Activated T-cell treated with anti-CD3 and anti-CD28 coated beads, Interleukin-2, amount 50 U/mL, for 1 hour (primary cell): ENCODE results near the gene KIF19.

Experiments used
- DNase-seq: peaks from one replicate; pipeline ENCODE4 v3.0.0-alpha.2; 2020

The KIF19 gene

DNA sequence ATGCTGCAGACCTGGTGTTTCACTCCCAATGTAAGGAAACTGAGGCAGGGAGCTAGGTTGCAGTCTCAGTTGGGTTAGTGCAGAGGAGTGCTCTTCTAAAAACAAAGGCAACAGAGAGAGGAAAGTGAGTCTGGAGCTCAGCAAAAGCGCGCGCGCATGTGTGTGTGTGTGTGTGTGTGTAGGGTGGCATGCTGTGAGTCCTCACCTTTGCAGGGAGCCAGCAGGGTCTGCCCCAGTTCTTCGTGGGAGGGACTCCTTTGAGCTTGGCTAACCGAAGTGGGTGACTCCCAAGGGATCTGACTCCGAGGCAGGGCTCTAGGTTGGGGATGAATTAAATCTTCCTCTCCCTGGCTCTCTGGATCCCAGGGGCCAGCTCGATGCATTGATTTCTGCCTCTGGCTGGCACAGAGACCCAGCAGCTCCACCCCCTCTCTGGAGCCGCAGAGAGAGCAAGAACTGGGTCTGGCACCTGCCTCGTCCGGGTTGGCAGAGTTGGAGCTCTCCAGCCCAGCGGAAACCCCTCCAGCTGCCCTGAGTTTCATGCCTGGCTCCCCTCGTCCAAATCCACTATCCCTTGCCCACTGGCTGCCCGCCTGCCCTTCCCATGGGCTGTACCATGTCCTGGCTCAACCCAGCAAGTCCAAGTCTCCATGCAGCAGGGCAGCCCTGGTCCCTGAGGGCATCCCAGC is 36.9 kb downstream of the KIF19 start:
- no peak for DNase-seq

DNA sequence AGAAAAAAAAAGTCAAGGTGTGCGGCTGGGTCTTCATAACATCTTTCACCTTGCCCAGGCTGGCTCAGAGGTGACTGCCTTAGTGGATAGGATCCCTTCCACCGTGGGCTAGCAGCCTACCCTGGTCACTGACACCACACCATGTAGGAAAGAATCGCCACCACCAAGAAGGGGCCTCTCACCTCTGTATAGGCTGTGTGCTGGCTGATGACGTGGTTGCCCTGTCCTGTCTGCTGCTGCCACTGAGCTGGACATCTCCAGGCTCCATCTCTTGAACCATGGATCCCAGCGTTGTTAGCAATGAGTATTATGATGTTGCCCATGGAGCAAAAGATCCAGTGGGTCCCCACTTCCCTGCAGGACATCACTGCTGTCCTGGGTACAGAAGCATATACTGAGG is 41.2 kb downstream of the KIF19 start, which contains the start of gene GPR142:
TSS of gene GPR142 (plus strand) at position 301 of the 400 bp plus-strand sequence. CDS start 2,035 bp downstream, outside the sequence.
- no peak for DNase-seq

DNA sequence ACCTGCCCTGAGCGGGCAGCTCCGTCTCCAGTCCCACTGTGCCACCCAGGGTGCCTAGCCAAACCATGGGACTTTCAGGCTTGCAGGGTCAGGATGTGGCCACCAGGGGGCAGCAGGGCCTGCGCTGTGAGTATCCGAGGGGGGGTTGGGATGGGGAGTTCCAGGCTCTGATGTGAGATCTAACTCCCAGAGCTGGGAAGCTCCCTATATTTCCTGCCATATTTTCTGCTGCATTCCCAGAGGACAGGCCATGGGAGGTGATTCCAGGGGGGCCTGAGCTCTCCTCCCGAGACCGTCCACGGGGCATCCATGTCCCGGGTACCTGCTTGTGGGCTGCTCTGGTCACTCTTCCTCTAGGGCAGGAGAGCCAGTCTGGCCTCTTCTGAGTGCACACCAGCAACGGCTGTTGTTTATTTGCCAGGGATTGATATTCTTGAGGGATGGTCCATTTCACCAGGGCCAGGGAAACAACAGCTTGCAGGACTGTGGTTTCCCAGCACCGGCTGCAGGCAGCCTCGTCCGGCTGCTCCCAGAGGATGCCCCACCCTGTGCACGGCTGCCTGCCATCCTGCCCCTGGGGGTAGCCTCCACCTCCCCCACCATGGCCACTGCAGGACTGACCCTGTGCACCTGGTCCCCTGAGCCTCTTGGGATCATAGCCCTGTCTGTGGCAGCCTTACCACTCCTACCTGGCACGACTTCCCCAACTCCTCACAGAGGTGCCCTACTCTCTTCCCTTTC is 42.5 kb downstream of the KIF19 start:
- DNase-seq = peak; percentile 78

DNA sequence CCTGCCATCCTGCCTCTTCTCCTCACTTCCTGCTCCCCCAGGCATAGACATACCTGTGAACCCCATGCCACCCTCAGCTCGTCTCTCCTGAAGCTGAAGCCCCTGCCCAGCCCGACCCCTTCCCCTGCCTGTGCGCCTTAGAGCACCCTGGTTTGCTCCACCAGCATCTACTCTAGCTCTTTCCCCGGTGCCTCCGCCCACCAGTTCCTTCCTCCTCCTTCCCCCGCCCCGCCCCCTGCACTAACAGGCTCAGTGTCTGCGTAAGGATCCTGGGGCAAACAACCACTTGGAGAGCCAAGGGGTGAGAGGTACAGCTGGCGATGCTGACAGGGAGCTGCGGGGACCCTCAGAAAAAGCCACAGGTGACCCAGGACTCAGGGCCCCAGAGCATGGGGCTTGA is 43.2 kb downstream of the KIF19 start:
- DNase-seq = peak; percentile 64

DNA sequence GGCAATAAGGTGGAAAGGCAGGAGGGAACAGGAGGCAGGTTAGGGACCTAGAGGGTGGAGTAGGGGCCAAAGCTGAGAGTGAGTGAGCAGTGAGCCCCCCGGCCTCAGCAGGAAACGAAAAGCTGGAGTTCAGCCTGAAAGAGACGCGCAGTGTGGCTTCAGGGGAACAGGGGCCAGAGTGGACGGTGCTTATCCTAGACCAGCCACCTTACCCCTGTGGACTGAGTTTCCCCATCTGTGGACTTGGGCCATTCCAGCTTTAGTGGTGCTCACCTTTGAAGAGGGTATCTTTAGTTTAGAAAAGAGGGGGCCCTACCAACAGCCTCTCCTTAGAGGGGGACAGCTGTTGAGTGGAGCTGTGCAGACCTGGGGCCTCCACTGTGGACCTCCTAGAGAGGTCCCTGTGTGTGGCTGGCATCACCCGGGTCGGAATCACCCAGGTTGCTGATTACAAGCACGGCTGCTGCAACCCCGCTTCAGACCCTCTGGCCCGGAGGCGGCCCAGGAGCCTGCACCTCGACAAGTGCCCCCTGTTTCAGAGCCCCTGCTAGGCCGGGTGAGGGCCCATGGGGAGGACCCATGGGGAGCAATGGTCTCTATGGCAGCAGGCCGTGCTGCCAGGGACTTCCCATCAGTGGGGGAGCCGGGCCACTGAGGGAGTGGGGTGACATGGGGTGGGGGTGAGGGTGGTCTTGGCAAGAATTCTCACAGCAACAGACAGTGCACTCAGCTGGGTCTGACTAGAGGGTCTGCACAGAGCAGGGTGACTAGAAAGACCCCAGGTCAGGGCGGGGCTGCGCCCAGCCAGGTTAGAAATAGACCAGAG is 43.9 kb downstream of the KIF19 start:
- no peak for DNase-seq

DNA sequence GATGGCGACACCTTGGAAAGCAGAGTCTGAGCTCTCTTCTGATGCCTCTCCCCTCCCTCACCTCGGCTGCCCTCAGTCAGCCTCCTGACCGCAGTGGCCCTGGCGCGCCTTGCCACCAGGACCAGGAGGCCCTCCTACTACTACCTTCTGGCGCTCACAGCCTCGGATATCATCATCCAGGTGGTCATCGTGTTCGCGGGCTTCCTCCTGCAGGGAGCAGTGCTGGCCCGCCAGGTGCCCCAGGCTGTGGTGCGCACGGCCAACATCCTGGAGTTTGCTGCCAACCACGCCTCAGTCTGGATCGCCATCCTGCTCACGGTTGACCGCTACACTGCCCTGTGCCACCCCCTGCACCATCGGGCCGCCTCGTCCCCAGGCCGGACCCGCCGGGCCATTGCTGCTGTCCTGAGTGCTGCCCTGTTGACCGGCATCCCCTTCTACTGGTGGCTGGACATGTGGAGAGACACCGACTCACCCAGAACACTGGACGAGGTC is 45.7 kb downstream of the KIF19 start:
- no peak for DNase-seq

DNA sequence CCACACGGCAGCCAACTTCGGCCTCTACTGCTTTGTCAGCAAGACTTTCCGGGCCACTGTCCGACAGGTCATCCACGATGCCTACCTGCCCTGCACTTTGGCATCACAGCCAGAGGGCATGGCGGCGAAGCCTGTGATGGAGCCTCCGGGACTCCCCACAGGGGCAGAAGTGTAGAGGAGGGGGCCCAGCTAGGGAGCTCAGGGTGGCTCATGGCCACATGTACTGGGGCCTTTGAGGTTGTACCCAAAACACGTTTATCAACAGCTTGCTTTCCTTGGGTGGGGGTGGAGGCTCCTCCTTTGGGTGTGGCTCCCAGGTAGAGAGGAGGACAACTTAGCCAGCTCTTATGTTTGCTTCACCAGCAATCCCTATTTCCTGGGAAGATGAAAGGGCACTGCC is 46.4 kb downstream of the KIF19 start:
- DNase-seq = no peak

DNA sequence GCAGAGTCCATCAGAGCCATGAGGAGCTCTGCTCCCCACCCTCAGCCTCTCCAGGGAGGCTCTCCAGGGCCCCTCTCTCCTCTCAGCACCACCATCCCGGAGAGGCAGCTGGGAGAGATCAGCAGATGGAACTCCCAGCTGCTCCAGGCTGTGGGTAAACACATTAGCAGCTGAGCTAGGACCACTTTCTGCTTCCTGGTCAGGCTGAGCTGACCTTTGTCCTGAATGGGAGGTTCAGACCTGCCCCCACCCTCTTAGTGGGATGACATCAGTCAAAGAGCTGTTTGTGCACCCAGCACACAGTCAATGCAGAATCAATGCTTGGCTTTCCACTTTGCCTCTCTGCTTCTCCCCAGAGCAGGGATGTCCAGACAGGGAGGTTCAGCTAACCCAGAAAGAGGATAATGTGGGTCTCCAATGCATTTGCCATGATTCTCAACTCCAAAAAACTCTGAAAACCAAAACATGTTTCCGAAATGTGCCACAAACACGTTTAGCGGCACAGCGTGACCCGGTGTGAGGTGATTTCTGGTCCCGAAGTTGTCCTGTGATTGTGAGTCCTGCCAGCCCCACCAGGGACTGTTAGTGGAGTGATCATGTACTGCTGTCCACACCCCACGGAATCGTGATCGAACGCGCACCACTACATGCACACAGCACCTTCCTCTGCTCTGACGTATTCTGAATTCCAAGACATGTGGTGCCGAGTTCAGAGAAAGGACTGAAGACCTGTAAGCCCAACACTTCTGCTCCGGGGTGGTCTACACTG is 48.0 kb downstream of the KIF19 start:
- no peak for DNase-seq

DNA sequence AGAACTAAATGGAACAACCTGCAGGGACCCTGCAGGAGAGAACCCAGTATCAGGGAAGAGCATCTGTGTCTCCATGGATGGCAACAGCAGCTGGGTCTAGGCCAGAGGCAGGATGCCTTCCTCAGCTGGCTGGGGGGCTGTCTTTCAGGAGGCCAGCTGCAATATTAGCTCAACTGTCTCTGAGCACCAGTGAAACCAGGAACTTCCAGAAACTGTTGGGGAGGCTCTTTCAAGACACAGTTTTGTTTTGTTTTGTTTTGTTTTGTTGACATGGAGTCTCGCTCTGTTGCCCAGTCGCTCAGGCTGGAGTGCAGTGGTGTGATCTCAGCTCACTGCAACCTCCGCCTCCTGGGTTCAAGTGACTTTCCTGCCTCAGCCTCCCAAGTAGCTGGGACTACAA is 48.8 kb downstream of the KIF19 start:
- DNase-seq = no peak

DNA sequence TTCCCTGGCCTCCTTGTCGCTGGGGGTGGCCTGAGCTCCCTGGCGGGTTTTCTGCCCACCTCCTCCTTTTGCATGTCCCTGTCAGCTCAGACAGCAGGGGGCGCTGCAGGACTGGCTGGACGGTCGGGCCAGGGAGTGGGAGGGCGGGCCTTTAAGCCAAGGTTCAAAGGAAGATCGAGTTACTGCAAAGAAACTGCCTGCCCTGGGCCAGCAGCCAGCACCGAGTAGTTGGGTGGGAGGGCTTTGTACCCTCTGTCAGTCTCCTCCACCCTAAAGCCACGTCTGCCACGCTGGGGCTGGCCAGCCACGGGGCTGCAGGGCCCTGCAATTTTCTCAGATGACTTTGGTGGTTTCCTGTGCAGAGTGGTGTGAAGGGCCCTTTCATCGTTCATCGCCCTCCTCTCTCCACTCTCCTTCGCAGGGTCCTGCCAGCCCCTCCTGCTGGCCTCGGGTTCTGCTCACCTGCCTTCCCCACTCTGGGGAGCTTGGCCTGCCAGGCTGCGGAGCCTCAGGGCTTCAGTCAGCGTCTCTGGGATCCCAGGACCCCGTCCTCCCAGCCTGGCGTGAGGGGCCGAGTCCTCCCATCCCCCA is 53.6 kb downstream of the KIF19 start:
- DNase-seq = peak; percentile 91

DNA sequence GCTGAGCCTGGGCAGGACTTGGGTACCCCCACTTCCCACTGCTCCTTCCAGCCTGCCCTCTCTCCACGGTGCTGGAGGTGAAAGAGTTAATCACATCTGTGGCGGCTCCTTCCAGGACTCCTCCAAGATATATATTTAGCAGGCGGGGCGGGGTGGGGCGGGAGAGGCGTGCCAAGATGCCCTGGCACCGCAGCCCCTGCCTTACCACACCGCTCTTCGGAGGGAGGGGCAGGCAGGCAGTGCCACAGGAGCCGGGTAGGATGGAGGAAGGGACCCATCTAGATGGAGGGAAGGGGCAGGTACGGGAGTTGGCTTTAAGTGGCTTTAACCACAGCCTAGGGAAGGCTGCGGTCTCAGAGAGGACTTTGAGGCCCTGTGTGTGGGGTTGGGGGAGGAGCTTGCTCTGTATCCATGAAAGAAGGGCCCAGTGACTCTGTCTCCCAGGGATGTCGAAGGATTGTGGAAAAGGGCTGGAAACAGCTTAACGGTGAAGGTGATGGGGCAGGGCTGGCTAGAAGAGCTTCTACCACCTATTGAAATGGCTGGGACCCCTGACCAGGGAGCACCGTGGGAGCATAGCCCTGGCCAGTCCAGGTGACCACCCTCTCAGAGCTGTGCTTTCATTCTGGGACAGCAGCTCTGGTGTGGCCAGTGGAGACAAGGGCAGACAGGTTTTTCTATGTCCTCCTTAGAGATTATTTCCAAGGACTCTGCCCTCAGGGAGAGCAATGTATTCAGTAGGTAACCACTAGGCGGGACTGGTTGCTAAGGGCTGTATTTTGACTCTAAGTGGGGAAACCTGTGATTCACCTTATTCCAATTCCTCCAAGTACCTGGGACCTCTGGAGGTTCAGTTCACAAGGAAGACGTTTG is 54.3 kb downstream of the KIF19 start:
- no peak for DNase-seq

DNA sequence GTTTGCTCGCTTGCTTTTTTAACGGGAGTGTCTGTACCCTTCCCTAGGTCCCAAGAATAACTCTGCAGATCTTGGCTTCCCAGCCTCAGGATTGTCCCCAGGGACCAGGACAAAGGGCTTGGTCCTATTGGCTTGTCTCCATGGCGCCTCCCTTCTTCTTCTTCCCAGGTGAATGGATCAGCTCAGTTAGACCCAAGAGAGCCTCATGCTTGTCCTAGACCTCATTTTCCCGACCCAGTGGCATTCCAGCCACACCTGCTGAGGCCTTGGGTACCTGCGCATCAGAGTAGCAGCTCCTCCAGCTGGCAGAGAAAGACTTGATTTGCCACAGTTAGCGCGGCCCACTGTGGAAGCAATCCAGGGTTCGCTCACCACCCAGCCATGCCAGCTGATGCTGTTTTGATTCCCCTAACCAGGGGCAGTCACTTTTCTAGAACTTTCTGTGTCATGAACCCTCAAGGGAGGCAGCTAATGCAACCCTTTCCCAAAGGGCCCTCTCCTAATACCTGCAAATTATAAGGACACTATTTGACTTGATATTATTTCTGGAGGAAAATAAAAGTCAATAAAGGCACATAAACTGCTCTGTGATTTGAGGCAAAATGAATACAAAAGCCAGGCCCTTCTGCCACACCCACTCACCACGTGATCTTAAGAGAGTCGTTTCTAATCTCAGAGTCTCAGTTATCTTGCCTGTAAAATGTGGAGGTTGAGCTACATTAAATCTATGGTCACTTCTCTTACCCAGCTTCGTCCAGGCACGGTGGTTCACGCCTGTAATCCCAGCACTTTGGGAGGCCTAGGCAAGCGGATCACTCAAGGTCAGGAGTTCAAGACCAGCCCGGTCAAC is 55.2 kb downstream of the KIF19 start:
- no peak for DNase-seq

DNA sequence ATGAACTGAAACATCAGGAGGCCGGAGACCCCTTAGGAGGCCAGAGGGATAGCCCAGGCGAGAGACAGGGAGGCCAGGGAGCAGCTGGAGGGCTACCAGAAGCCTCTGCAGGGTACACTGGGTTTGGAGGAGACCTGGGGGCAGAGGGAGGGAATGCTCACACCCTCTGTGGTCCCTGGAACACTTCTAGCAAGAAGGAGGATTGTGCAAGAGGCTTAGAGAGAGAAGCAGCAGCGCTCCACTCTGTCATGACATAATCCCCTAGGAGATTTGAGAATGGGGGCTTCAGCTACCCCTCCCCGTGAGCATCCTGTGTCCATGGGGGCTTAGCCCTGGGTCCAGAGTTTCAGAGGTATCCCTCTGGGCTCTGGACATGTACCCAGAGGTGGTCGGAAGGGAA is 57.1 kb downstream of the KIF19 start:
- no peak for DNase-seq

DNA sequence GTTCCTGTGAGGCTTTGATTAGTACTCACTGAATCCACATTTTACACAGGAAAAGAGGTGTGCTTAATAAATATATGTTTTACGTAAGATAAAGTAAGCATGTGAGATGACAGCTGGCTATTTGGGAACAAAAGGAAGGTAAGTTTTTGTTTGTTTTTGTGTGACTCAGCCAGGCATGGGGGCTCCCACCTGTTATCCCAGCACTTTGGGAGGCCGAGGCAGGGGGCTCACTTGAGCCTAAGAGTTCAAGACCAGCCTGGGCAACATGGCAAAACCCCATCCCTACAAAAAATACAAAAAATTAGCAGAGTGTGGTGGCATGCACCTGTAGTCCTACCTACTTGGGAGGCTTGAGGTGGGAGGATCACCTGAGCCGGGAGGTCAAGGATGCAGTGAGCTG is 59.2 kb downstream of the KIF19 start:
- no peak for DNase-seq

DNA sequence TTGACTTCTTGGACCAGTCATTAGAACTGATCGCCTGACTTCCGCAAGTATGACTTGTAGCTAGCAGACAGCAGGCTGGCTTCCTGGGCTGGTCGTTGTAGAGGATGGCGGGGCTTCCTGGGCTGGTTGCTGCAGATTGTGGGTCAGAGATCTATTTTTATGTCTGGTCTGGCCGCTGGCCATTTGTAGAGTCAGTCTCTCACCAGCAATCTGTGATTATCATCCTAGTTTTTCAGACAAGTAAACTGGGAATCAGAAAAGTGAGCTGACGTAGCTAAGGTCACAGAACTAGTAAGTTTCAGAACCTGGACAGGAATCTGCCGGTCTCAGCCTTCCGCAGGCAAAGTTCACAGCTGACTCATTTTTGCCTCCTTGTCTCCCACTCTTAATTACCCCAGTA is 60.4 kb downstream of the KIF19 start:
- DNase-seq = no peak

DNA sequence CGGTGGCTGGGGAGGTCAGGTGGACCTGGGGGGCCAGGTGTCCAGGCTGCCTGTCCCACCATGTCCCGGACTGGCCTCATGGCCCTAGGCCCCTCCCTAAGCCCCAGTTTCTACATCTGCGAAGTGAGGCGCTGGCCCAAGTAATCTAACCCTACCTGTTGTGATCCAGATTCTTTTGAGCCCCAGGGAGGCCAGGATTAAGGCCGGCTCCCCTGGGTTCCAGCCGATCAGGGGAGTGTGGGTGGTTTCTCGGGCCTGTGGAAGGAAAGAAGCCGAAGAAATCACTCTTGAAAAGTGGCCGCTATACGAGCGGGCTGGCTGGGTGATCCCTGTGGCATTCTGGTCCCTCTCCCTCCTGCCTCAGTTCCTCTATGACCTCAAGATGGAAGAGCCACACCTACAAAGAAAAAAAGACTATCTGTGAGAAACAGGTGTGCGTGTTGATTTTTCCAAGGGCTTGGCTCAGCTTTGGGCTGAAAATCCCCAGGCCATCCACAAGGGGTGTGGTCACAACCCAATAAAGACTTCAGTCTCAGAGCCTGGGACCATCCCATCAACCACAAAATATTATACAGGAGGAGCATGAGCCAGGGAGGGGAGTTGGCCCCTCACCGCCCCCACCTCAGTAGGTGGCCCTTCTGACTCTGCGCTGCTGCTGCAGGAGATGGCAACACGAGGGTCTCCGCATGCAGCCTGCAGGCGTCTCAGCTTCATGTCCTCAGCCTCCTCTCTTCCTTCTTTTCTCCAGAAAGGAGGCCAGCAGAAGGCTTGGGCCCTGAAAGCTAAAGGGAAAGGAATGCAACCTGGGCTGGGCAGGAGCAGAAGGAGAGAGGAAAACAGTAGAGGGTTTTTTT is 61.6 kb downstream of the KIF19 start:
- no peak for DNase-seq

DNA sequence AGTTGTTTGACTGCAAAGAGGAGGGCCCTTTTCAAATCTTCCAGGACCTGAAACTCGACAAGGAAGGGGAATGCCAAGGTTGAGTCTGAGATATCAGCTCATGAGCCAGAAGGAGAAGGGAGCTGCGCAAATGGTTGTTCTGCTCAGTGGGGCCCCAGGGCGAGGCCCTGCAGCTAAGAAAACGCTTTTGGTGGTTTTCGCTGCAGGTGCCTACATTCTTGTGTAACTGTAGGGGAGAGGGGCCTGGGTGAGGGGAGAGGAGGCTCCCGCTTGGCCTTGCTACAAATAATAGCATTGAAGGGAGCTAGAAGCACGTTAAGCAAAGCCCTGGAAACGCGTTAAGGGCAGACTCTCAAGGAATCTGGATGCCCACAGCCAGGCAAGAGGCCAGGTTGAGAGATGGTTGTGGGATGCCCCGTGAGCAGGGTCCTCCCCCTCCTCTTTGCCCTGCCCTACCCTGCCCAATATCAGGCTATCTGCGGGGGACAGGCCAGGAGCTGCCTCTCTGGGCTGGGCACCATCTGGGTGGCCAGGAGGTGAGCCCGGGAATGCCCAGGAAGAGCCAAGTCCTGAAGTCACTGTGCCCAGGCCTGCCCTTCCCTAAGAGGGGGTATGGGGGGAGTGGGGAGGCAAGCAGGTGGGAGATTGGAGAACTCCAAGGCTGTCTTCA is 63.2 kb downstream of the KIF19 start:
- DNase-seq = no peak

DNA sequence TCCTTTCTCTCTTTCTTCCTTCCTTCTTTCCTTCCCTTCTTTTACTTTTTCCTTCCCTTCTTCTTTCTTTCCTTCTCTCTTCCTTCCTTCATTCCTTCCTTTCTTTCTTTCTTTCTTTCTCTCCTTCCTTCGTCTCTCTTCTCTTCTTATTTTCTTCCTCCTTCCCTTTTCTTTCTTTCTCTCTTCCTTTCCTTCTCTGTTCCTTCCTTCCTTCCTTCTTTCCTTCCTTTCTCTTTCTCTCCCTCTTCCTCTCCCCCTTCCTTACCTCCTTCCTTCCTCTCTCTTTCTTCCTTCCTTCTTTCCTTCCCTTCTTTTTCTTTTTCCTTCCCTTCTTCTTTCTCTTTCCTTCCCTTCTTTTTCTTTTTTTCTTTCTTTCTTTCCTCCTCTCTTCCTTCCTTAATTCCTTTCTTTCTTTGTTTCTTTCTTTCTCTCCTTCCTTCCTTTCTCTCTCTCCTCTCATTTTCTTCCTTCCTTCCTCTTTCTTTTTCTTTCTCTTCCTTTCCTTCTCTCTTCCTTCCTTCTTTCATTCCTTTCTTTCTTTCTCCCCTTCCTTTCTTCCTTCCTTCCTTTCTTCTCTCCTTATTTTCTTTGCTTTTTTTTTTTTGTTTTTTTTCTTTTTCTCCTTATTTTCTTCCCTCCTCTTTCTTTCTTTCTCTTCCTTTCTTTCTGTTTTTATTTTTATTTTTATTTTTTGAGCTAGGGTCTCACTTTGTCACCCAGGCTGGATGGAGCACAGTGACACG is 64.1 kb downstream of the KIF19 start:
- no peak for DNase-seq
